Measurements from ENCODE around the gene TBL1XR1. TPM values are rescaled to one million over a fixed set of nuclear protein-coding genes. Genes with fewer than 3 reads are reported as not detected.

TBL1XR1 gene
- total RNA-seq, 1 experiment from 2014 or later: 180 TPM

DNA sequence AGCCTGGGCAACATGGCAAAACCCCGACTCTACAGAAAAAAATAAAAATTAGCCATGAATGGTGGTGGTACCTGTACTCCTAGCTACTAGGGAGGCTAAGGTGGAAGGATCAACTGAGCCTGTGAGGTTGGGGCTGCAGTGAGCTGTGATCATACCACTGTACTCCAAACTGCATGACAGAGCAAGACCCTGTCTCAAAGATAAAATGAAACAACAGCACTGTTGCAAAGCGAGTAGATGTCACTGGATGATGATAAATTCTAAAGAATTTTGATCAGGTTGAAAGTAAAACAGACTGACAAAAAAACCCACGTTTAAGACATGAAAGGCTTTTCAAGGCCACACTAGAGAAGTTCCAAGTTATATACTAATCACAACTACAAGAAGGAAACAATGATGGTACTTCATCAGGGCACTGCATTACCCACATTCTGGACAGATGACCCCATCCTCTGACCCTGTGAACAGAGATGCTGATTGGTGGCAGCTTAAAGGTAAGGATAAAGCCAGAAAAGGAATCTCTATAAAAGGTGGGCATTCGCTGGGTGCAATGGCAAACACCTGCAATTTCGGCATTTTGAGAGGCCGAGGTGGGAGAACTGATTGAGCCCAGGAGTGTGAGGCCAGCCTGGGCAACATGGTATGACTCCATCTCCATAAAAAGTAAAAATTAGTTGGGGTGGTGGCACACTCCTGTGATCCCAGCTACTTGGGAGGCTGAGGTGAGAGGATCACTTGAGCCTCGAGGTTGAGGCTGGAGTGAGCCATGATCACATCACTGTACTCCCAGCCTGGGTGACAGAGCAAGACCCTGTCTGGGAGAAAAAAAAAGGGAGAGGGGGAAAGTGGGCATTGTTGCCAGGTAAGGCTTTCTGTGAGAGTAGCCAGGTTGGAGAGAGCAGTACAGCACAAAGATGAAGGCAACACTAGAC lies 59.2 kb downstream of the TBL1XR1 start:
- ATAC-seq (no peak), DNase-seq (ENCODE audit: low read depth, low spot score) (no peak)
- H3K4me3 ChIP-seq (replicated peaks in 1 of 2; ENCODE audit: low read depth in 1 of 2, low read length in 2 of 2): no peak overlapping the region
- ChIA-PET CTCF (no interaction called here), RAD21 (ENCODE audit: low non-redundant PET in 1 of 2, low total read pairs in 2 of 2, uncharacterized antibody in 2 of 2, unreplicated experiment in 2 of 2) (no interaction called here), POLR2A (no interaction called here)
- no peak overlapping the region for H3K9ac ChIP-seq (ENCODE audit: low read length)
- no peaks in the 10 kb centered on the region for H3K9me2 ChIP-seq (ENCODE audit: insufficient read depth)
- no peak overlapping the region for H2AFZ ChIP-seq (ENCODE audit: low read depth, low read length, poor library complexity, severe bottlenecking)
- no peaks in the 10 kb centered on the region for H3K9me3 ChIP-seq (ENCODE audit: control insufficient read depth in 1 of 2, insufficient read depth in 1 of 2, low read depth in 1 of 2, low read length in 2 of 2)
- TF ChIP-seq POLR2A (IDR thresholded peaks at IDR 0.05; ENCODE audit: borderline replicate concordance, extremely low read depth, insufficient read depth, insufficient read length) (no peak), CBX3 (IDR thresholded peaks at IDR 0.05; ENCODE audit: low read depth) (no peak), MAX (IDR thresholded peaks at IDR 0.05) (no peak), TCF7L2 (IDR thresholded peaks at IDR 0.05; ENCODE audit: borderline replicate concordance, extremely low read depth, insufficient read depth, insufficient read length) (no peak), JUND (IDR thresholded peaks at IDR 0.05) (no peak), EGR1 (IDR thresholded peaks at IDR 0.05; ENCODE audit: low read depth) (no peak), RAD21 (IDR thresholded peaks at IDR 0.05; ENCODE audit: low read depth) (no peak), ZFX (IDR thresholded peaks at IDR 0.05) (no peak), CEBPB (IDR thresholded peaks at IDR 0.05; ENCODE audit: low read depth) (no peak), ZNF274 (IDR thresholded peaks at IDR 0.05; ENCODE audit: low read depth, low read length) (no peak), SIN3A (IDR thresholded peaks at IDR 0.05; ENCODE audit: low read depth) (no peak), REST (IDR thresholded peaks at IDR 0.05; ENCODE audit: low read depth) (no peak), POLR2AphosphoS5 (IDR thresholded peaks at IDR 0.05; ENCODE audit: low read depth, low read length) (no peak), FOSL1 (IDR thresholded peaks at IDR 0.05; ENCODE audit: low read depth) (no peak), EZH2phosphoT487 (IDR thresholded peaks at IDR 0.05; ENCODE audit: borderline replicate concordance) (no peak), YY1 (IDR thresholded peaks at IDR 0.05; ENCODE audit: extremely low read depth, insufficient replicate concordance, low read depth, low read length) (no peak), SRF (IDR thresholded peaks at IDR 0.05; ENCODE audit: low read depth) (no peak), ELF1 (IDR thresholded peaks at IDR 0.05; ENCODE audit: borderline replicate concordance, low read depth) (no peak)
- TF ChIP-seq, protein P1, sequence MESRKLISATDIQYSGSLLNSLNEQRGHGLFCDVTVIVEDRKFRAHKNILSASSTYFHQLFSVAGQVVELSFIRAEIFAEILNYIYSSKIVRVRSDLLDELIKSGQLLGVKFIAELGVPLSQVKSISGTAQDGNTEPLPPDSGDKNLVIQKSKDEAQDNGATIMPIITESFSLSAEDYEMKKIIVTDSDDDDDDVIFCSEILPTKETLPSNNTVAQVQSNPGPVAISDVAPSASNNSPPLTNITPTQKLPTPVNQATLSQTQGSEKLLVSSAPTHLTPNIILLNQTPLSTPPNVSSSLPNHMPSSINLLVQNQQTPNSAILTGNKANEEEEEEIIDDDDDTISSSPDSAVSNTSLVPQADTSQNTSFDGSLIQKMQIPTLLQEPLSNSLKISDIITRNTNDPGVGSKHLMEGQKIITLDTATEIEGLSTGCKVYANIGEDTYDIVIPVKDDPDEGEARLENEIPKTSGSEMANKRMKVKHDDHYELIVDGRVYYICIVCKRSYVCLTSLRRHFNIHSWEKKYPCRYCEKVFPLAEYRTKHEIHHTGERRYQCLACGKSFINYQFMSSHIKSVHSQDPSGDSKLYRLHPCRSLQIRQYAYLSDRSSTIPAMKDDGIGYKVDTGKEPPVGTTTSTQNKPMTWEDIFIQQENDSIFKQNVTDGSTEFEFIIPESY (IDR thresholded peaks at IDR 0.05; ENCODE audit: extremely low read depth, insufficient replicate concordance, low read length): no peak
- TF ChIP-seq, protein P2, sequence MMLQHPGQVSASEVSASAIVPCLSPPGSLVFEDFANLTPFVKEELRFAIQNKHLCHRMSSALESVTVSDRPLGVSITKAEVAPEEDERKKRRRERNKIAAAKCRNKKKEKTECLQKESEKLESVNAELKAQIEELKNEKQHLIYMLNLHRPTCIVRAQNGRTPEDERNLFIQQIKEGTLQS (IDR thresholded peaks at IDR 0.05): no peak
- no TSS peak for BruUV-seq (replicated peaks)
- no peak overlapping the region for H3K27ac ChIP-seq (ENCODE audit: low read depth, low read length)
- peaks cover 16% of the 10 kb centered on the region; the same call in 1 of the 2 replicates for H4K20me1 ChIP-seq (ENCODE audit: insufficient read depth)
- H3K79me2 ChIP-seq (ENCODE audit: insufficient read depth, low read length): peaks cover 98% of the 10 kb centered on the region
- no peaks in the 10 kb centered on the region for H3K27me3 ChIP-seq (ENCODE audit: insufficient read depth, low read length)
- intact Hi-C loops (cut with micrococcal nuclease): no loop called here
- no peak overlapping the region for H3K4me2 ChIP-seq (ENCODE audit: low read length)
- H3K36me3 ChIP-seq (ENCODE audit: control insufficient read depth in 1 of 2, insufficient read depth in 2 of 2, low read length in 2 of 2): no peaks in the 10 kb centered on the region
- H3K4me1 ChIP-seq (ENCODE audit: control insufficient read depth in 1 of 2, insufficient read depth in 2 of 2, low read length in 2 of 2): no peaks in the 10 kb centered on the region

All from HCT116 (cell line).